HG03064 (cell line): ENCODE data around the gene ANKLE1.

Experiments used
- ATAC-seq: cut with Tn5 transposase; IDR thresholded peaks from one replicate; pipeline ENCODE4 v1.9.1; 2021; ENCODE audit warnings: low read depth; ENCODE audit not compliant: unreplicated experiment

Gene ANKLE1

DNA sequence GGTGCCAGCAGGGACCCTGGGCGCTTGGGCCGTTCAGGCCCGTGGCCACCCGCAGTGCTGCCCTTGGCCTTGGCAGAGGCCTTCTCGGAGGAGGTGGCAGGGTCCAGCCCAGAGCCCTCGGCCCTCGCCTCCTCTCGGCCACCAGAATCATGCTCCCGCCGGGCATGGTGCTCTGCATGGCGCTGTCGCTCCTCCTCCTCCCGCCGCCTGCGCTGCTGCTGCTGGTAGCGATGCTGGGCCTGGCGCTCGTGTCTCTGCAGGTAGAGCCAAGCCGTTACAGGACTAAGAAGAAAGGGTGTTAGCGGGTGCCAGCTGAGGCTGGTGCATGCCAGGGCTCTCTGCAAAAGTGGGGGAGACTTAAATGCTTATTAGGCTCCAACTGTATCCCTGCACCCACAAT, 43.4 kb downstream of the ANKLE1 start:
- ATAC-seq: no peak

- ATAC-seq: no peak
Observed at GRCh38 chr19:17325881-17326594, 44.3 kb downstream of the ANKLE1 start.

GRCh38 chr19:17326595-17326966, 44.9 kb downstream of the ANKLE1 start:
- no peak for ATAC-seq

DNA sequence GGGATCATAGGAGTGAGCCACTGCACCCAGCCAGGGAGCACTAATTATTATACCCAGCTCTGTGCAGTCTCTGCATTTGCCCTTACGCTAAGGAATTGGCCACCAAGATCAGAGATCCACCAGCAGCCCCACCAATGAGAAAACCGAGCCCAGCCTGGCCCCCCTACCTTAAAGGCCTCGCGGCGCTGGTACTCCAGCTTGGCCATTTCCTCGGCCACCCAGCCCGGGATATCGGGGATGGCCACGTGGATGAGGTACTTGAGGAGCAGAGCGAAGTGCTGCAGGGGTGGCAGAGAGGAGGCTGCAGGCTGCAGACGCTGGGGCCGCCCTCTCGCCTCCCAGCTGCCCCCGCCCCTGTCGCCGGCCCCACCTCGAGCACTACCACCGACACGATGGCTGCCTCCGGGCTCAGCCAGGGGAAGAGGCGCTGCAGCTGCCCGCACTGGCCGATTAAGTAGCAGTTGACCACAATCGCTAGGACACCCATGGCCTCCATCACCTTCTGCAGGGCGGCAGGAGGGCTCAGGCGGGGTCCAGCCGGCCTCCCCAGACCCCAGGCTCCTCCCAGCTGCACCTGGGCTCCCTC, 45.5 kb downstream of the ANKLE1 start:
- no peak for ATAC-seq

DNA sequence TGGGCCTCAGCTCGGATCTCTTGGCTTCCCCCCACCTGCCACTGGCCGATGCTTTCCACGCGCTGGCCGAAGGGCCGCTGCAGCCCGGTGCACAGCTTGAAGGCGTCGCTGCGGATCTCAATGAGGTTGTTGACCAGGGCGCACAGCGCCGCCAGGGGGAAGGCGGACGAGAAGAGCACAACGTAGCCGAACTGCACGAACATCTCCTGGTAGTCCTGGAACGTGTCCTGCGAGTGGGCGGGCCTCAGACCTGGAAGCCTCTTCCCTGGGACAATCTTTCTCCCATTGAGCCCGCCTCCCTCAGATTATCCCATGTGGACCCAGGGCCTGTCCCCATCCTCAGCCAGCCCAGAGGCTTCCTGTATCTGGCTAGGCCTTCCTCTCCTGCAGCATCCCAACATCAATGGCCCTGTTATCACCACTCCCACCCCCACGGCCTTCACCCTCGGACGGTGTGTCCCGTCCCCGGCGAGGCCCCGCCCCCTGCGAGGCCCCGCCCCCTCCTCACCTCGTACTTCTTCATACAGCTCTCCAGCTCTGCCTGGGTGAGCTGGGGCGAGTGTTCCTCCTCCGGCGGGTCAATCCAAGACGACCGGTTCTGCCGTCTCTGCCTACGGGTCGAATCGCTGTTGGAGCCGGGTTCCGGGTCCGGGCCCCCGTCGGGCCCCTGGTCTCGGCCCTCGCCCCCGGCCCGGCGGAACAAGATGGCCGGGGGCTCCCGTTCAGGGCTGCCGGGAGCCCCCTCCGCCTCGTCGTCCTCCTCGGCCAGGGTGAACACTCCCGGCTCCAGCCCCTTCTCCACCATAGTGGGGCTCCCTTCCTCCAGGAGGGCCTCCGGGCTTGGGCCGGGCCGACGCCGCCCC, 46.2 kb downstream of the ANKLE1 start:
- no peak for ATAC-seq

GRCh38 chr19:17328517-17329365, 47.0 kb downstream of the ANKLE1 start:
- ATAC-seq: no peak

DNA sequence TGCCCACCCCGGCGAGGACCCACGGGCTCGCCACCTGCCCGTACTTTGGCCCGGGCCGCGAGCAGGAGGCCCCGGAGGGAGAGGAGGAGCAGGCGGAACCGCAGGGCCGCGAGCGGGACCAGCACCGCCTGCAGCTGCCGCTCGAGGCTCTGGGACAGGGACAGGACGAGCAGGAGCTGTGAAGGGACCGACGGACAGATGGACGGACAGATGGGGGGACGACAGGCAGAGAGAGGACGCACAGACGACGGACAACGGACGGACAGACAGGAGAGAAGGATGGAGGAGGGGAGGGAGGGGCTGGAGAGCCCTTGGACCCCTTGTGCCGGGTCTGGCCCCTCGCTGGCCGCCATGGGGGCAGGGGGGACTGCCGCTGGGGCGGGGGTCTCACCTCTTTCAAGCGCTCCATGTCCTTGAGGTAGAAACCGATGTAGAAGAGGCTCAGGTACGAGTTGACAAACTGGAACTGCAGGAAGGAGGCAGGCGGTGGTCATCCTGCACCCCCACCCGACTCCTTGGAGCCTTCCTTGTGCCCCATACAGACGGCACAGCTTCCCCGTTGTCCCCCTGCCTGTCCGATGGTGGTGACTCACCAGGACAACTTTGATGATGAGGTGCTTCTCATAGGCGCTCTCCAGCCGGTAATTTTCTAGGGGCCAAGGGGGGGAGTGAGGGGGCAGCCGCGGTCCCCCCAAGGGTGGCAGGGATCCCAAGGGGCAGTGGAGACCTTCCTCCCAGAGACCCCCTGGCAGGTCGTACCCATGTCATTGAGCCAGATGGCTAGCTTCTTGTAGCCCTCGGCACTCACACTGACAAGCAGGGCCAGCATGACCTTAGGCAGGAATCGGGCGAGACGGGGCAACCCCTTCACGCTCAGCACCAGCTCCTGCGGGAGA, 47.9 kb downstream of the ANKLE1 start:
- ATAC-seq: no peak

GRCh38 chr19:17330262-17331044, 48.8 kb downstream of the ANKLE1 start:
- ATAC-seq: no peak

- ATAC-seq: no peak
Observed at GRCh38 chr19:17331045-17331558, 49.4 kb downstream of the ANKLE1 start.

- ATAC-seq: no peak
Observed at GRCh38 chr19:17332360-17332676, 50.6 kb downstream of the ANKLE1 start.

- no peak for ATAC-seq
Observed at GRCh38 chr19:17332677-17333581, 51.2 kb downstream of the ANKLE1 start.

GRCh38 chr19:17333611-17334413, 52.1 kb downstream of the ANKLE1 start:
- no peak for ATAC-seq

GRCh38 chr19:17334414-17335409, 53.0 kb downstream of the ANKLE1 start, which contains the start of gene ANO8:
TSS of gene ANO8 (minus strand) at chr19:17334855. CDS start at chr19:17334670, 185 bp downstream.
- no peak for ATAC-seq

GRCh38 chr19:17335575-17335974, 53.9 kb downstream of the ANKLE1 start:
- no peak for ATAC-seq
